ENCODE measurements around the gene ADGRG4.

ADGRG4 gene

DNA sequence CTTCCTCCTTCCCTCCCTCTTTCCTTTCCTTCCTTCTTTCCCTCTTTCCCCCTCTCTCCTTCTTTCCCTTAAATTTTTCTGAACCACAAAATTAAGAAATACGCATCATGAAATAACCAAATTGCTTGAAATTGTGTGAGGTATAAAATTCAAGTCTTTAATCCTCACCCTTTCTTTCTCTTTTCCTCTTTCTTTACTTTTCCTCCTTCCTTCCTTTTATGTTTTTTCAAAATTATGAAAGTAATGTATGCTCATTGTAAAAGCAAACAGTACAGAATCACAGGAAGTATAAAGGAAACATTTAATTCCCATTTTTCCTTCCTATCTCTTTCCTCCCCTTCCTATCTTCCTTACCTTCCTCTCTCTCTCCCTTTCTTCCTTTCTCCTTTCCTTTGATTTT lies 5.4 kb downstream of the ADGRG4 start:
- DNase-seq: no peak

DNA sequence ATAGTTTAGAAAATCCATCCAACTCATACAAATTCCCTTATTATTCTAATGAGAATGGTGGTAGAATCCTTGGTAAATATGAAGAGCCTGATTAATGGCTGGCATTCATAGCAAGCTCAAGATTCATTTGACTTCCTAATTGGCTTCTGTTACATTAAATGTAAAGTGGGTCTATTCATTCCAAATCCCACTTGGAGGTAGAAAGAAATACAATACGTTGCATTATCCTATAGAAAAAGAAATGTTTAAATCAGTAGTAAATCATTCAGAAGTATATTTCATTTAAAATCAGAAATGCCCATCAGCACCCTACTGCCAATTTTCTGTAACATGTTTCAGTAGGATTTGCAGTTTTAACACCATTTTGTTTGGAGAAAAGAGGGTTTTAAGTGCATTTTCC lies 6.7 kb downstream of the ADGRG4 start:
- no peak for DNase-seq

DNA sequence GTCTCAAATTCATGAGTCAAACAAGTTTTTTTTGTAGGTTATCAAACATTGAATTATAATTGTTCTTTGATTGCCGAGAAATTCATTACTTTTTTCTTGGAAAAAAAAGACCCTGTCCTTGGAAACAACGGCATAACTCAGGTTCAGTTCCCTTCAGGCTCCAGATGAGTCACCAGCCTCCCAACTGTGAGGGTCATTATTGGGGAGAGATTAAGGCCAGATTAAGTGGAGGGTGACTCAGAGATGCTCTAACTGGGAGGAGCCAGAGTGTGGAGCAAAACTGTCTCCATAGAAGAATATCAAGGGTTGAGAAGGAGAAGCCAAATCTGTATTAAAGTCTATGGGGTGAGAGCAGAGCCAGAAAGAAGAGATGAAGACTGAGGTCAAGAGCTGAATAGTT lies 9.6 kb downstream of the ADGRG4 start:
- DNase-seq: no peak

DNA sequence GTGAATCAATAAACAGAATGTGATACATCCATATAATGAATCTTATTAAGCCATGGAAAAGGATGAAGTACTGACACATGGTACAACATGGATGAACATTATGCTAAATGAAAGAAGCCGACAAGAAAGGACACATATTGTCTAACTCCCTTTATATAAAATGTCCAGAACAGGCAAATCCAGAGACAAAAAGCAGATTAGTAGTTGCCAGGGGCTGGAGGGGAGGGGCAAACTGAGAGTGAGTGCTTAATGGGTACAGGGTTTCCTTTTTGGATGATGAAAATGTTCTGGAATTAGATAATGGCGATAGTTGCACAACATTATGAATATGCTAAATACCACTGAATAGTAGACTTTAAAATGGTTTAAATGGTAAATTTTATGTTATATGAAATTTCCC lies 17.4 kb downstream of the ADGRG4 start:
- DNase-seq: no peak

DNA sequence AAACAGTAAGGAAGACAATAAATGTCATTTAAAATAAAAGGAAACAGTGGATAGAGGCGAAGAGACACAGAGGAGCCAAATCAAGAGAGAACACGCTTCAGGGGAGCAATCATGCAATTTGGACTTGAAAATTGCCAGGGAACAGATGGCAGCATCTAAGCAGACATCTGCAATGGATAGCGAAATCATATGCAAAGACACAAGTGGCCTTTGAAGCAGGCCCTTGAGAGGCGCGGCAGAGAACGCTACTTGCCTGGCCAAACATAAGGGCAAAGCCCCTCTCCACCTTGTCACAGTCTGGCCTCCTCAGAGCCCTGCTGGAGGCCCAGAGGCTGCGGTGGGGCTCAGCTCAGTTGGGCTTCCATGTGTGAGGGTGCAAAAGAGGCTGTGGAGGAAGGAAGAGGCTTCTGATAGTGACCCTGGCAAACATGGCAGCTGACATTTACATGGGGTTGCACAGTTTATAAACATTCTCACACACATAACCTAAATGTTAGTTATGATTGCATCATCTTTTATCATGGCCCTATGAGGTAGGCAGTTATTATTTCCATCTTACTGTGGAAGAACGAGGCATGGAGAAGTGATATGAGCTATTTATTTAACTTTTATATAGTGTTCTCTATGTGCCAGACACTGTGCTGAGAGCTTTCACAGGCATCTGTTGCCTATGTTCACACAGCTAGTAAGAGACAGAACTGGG lies 18.3 kb downstream of the ADGRG4 start:
- no peak for DNase-seq

DNA sequence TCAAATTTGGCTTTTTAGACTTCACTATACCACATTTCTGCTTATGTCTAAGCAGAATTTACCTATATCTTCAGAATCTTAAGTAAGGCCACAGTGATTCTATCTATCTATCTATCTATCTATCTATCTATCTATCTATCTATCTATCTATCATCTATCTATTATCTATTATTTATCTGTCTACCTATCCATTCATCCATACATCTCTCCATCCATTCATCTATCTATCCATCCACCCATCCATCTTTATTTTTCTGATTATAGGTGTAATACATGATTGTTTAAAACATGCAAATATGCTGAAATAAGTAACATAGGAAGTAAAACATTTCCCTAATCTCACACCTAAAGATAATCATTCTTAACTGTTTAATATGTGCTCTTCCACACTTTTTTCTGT lies 18.8 kb downstream of the ADGRG4 start:
- no peak for DNase-seq

DNA sequence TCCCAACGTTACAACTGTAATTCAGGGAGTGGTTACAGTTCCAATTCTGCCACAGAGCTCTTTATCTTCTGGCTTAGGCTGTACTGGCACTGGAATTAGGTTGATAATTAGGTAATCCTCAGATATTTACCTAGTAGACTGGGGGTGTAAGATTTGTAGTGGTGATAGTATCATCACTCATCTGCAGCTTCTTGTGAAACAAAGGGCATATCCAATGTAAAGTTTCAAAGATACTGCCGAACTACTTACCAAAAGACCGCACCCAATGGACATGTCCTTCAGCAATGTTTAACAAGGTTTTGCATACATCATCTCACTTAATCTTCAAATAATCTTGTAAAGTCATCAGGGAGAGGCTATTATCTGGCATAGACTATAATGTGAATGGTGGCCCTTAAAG lies 20.8 kb downstream of the ADGRG4 start:
- no peak for DNase-seq

DNA sequence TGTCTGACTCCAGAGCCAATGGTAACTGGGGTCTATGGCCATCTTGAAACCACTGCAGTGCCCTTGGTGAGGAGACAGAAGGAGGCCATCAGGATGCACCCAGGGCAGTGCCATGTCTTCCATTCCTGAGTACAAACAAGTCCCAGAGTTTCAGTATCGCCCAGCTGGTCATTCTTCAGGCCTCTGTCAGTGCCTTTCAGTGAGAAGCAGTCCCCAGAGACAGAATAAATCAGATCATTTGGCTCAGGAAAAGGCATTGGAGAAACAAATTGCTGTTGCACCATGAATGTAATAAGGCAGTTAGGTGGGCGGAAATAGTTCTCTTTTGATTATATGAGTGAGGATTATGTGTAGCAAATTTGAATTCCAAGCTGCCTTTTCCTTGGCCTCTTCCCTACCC lies 21.3 kb downstream of the ADGRG4 start:
- no peak for DNase-seq

DNA sequence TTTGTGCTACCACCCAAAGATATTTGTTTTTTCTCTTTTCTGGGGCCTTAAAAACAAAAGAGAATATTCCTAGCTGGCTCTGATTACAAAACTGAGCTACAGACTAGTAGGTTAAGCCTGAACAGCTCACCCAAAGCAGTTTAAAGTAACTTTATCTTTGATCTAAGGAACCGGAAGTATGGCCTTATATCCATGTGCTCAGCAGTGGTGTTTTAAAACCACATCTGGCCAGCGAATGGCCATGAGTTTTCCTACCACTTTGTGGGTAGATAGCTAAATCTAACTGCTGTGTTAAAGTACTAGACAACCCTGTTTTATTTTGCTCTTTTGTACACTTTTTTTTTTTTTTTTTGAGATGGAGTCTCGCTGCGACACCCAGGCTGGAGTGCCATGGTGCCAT lies 24.6 kb downstream of the ADGRG4 start:
- no peak for DNase-seq

DNA sequence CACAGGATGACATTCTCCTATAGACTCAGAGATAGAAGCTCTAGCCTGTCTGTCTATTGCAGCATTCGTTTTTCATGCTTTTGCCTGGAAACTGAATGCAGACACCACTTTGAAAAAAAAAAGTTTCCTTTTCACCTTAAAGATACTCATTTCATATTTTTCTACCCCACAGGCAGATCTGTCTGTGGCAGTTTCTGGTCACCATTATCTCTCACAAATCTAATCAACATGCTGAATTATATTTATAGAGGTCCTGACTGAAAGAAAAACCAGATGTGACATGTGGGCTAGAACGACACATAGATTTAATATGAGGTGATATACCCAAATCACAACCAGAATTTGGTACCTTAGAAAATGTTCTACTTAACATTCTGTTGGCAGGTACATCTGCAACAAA lies 28.2 kb downstream of the ADGRG4 start:
- DNase-seq: no peak

DNA sequence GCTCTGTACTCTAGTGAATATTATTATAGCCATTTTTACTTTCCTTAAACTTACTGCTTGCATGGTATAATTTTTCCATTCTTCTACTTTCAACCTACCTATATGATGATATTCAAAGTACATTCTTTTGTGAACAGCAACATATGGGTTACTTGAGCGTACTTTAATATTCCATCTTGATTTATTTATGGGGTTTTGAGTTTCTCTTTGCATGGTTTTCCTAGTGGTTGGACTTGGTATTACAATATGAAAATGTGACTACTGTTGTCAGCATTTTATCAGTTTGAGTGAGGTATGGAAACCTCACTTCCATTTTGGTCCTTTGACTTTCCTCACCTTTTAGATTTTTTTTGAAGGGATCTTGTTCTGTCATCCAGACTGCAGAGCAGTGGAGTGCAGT lies 35.9 kb downstream of the ADGRG4 start:
- no peak for DNase-seq

DNA sequence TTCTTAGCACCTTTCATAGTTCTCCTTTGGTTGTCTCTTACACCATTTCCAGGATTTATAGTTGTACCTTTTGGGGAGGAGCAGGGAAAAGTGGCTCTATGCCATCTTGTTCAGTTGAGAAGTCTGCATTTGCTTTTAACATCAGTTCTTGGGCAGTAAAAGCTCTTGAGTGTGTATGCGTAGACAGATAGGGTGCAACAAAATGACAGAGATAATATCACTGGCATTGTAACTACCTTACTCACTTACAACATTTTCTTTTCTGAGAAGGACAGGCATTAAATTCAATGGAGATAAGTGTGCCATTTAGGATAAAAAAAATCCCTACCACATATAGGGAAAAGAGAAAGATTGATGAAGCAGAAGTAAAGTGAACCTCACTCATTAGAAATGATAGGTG lies 38.9 kb downstream of the ADGRG4 start:
- no peak for DNase-seq

DNA sequence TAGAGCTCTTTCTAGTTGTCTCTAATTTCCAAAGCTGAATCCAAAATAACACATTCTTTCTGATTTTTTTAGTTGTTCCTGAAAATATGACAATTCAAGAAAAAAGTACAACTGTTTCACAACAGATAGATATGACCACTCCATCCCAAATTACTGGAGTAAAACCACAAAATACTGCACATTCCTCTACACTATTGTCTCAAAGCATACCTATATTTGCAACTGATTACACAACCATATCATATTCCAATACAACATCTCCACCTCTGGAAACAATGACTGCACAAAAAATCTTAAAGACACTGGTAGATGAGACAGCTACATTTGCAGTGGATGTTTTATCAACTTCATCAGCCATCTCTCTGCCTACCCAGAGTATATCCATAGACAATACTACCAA lies 43.6 kb downstream of the ADGRG4 start:
- DNase-seq: no peak

DNA sequence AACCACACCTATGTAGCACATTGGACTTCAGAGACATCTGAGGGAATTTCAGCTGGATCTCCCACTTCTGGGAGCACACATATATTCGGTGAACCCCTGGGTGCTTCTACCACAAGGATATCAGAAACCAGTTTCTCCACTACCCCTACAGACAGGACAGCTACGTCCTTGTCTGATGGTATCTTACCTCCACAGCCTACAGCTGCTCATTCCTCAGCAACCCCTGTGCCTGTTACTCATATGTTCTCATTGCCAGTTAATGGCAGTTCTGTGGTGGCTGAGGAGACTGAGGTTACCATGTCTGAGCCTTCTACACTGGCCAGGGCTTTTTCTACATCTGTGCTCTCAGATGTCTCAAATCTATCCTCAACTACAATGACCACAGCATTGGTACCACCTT lies 45.7 kb downstream of the ADGRG4 start:
- DNase-seq: no peak

DNA sequence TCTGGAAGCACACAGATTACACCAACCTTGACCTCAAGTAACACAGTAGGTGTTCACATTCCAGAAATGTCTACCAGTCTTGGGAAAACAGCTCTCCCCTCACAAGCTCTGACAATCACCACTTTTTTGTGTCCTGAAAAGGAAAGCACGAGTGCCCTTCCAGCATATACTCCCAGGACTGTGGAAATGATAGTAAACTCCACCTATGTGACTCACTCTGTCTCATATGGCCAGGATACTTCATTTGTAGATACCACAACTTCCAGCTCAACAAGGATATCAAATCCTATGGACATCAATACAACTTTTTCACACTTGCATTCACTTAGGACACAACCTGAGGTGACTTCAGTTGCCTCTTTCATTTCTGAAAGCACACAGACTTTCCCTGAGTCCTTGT lies 46.9 kb downstream of the ADGRG4 start:
- no peak for DNase-seq

DNA sequence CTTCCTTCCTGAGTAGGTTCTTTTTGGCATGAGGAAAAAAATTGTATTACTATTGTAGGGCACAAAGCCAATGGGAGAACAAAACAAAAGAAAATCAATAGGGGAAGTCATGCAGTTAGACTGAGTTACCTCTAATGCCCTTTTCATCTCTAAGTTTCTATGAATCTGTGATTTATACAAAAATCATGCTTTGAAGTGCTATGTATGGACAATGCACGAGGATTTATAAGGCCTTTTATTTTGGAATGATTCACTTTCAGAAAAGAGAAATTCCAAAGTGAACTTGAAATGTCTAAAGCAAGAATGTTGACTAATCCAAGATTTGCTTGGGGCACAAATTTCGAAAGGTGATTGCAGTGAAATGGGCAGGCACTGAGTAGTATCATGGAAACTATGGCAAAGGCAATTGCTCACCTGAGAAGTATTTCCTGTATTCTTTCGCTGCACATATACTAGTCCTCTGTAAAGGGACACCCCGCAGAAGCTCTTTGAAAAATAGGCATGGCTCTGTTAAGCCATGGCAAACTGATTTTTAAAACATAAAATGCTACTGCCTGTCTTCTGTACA lies 52.8 kb downstream of the ADGRG4 start:
- DNase-seq: no peak

DNA sequence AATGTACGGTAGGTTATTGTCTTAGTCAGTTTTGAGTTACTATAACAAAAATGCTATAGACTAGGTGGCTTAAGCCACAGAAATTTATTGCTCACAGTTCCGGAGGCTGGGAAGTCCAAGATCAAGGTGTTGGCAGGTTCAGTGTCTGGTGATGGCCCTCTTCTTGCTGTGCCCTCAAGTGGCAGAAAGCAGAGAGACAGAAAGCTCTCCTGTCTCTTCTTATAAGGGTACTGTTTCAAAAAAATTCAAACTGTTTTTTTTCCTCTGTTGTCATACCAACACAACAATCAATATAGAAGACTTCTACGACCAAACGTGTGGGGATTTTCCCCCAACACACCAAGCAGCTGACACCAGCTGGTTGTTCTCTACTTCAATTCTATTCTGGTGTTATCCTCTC lies 53.4 kb downstream of the ADGRG4 start:
- DNase-seq: no peak

DNA sequence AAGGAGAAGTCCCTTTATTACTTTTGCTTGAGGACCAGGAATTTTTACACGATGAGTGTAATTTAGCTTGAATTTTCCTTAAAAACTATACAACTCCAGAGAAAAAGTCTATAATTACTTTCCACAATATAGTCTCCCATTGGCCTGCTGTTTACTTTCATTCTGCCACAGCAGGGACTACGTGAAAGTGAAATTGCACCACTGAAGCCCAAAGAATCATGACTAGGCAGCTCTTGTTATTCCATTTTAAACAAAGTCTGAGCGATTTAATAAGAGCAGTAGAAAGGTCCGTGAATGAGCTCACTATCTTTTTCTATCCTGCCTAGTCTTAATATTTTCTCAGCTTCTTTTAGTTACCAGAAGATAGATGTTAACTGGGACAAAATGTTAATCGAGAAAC lies 68.6 kb downstream of the ADGRG4 start:
- no peak for DNase-seq

DNA sequence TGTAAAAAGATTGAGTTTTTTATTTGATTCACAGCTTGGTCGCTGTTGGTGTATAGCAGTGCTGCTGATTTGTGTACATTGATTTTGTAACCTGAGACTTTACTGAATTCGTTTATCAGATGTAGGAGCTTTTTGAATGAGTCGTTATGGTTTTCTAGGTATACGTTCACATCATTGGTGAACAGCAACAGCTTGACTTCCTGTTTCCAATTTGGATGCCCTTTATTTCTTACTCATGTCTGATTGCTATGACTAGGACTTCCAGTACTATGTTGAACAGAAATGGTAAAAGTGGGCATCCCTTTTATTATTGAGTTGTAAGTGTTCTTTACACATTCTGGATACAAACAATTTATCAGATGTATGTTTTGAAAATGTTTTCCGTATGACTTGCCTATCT lies 76.0 kb downstream of the ADGRG4 start:
- no peak for DNase-seq

DNA sequence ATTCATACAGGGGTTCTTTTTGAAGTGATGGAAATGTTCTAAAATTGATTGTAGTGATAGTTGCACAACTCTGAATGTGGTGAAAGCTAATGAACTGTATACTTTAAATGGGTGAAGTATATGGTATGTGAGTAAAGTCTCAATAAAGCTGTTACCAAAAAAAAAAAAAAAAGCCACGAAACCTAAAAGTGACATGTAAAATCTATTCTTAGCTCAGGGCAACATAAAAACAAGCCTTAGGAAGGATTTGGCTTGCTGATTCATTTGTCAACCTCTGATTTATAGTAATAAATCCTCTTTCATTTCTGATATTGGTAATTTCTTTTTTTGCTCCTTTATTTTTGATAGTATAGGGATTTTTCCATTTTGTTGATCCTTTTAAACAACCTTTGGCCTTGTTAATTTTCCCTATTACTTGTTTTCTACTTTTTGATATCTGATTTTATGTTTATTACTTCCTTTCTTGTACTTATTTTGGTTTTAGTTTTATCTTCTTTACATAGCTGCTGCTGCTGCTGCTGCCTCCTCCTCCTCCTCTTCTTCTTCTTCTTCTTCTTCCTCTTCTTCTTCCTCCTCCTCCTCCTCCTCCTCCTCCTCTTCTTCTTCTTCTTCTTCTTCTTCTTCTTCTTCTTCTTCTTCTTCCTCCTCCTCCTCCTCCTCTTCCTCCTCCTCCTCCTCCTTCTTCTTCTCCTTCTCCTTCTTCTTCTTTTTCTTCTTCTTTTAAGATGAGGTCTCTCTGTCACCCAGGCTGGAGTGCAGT lies 79.4 kb downstream of the ADGRG4 start:
- DNase-seq: no peak

DNA sequence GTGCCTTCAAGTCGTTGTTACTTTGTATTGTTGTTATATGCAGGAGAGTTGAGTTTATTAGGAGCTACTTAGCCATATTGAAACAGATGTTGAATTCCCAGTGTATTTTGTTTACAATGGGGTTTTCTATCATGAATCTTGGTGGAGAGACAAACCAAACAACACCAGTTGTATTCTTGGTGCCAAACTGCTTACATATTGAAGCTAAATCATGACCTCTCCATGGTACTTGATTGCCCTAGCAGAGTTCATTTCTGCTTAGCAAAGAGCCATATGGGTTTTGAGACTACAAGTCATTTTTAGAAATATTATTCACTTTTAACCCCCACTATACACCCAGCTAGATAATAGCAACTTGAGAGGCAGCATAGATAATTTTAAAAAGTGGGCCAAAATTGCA lies 85.4 kb downstream of the ADGRG4 start:
- DNase-seq: no peak

DNA sequence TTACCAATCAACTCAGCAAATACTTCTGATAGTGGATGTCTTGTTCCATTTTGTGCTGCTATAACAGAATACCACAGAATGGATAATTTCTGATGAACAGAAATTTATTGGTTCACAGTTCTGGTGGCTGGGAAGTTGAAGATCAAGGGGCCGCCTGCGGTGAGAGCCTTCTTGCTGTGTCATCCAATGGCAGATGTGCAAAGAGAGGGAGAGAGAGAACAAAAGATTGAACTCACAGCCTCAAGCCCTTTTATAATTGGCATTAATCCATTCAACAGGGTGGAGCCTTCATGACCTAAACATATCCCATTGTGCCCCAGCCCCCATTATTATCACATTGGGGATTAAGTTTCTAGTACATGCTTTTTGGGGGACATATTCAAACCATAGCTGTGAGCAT lies 86.1 kb downstream of the ADGRG4 start:
- DNase-seq: peak; percentile 33

DNA sequence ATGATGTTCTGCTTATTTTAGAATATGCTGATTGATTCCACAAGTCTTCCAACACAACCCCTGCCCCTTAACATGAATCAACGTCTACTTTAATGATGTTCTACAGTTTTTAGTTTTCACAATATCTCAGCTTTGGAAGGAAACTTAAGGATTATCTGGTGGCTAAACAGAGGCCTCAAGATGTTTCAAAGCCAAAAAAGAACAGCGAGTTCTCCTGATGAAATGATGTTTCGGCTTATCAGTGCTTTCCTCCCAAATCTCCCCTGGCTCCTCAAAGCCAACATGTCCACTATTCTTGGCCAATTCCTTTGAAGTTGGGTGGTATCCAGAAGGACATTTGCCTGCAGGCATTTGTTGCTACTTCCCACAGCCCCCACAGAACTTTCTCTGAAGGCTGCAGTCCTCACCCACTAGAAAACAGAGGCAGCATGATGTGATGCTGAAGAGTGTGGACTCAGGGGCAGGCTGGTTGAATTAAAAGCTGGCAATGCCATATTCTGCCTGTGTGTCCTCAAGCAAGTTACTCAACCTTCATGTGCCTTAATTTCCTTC lies 87.3 kb downstream of the ADGRG4 start:
- DNase-seq: no peak

DNA sequence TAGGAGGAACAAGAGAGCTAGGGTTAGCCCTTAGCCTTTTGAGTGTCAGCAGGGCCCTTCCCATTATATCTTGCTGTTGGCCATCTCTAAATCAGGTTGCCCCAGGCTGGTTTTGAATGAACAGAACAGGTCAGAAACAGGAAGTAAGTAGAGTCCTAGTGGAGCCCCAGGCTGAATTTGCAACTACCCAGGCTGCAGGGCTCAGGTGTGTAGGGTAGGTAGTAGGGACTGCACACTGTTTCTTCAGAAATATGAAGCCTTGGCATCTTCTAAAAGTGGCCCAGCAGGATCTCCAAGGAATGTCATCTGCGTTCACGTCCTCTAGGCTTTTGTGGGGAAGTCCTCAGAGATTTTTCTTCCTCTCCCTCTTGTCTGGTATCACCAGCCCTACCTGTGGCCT lies 90.2 kb downstream of the ADGRG4 start:
- no peak for DNase-seq
